Umbilical cord (tissue), 2 donors: ENCODE results near the gene HSPG2. TPM values are rescaled to one million over a fixed set of nuclear protein-coding genes. Genes with fewer than 3 reads are reported as not detected.

Experiments used
- DNase-seq: peaks from one replicate; pipeline ENCODE4 v3.0.0-alpha.2; 2015; ENCODE audit warnings: low spot score
- total RNA-seq: library from RNA; depleted of rRNA; stranded (reverse); fragments of >200 nt; gene quantifications from one replicate; pipeline ENCODE4 v1.2.3, GENCODE V29; 2014; ENCODE audit warnings: low replicate concordance; ENCODE audit not compliant: insufficient read depth

Gene HSPG2
- total RNA-seq, 1 donor from 2014 or later = 604 TPM

- DNase-seq = no peak
These were observed 38.5 kb downstream of the HSPG2 start for GRCh38 chr1:21898326-21899200.

GRCh38 chr1:21897844-21898243, 39.3 kb downstream of the HSPG2 start:
- DNase-seq = no peak

- peak; percentile 75 for DNase-seq
These were observed 40.2 kb downstream of the HSPG2 start for GRCh38 chr1:21896652-21897532.

- DNase-seq = no peak
These were observed 41.1 kb downstream of the HSPG2 start for GRCh38 chr1:21896026-21896425.

GRCh38 chr1:21894034-21894881, 42.9 kb downstream of the HSPG2 start:
- no peak for DNase-seq

GRCh38 chr1:21893046-21893805, 43.9 kb downstream of the HSPG2 start:
- DNase-seq = no peak

- DNase-seq = no peak
These were observed 45.3 kb downstream of the HSPG2 start for GRCh38 chr1:21891621-21892479.

- DNase-seq = no peak
These were observed 46.0 kb downstream of the HSPG2 start for GRCh38 chr1:21891081-21891480.

- no peak for DNase-seq
These were observed 48.6 kb downstream of the HSPG2 start for GRCh38 chr1:21888500-21888899.

- DNase-seq = no peak
These were observed 49.3 kb downstream of the HSPG2 start for GRCh38 chr1:21887796-21888195.

- DNase-seq = no peak
These were observed 49.8 kb downstream of the HSPG2 start for GRCh38 chr1:21887216-21887736.

GRCh38 chr1:21886486-21887215, 50.5 kb downstream of the HSPG2 start:
- DNase-seq = no peak

- no peak for DNase-seq
These were observed 51.7 kb downstream of the HSPG2 start for GRCh38 chr1:21885236-21886037.

- no peak for DNase-seq
These were observed 52.5 kb downstream of the HSPG2 start for GRCh38 chr1:21884456-21885235.

- DNase-seq = no peak
These were observed 54.2 kb downstream of the HSPG2 start for GRCh38 chr1:21882721-21883415.

- no peak for DNase-seq
These were observed 55.9 kb downstream of the HSPG2 start for GRCh38 chr1:21881250-21881649.

GRCh38 chr1:21880619-21880970, 56.5 kb downstream of the HSPG2 start:
- DNase-seq = no peak
